Loucy (cell line): Measurements from ENCODE around the gene FGF10.

ENCODE experiments used
- EZH2phosphoT487 ChIP-seq: fragments of 200-600 bp; IDR thresholded peaks from 2 replicates; pipeline ENCODE4 v1.6.1; 2018; ENCODE audit warnings: antibody characterized with exemption, mild to moderate bottlenecking, moderate library complexity, borderline replicate concordance
- TF ChIP-seq, protein P1 (sequence below): fragments of 200-600 bp; sonication (generic); conservative IDR thresholded peaks from 2 replicates; pipeline ENCODE4 v1.5.1; 2014; ENCODE audit warnings: mild to moderate bottlenecking, antibody characterized with exemption, low read length

DNA sequence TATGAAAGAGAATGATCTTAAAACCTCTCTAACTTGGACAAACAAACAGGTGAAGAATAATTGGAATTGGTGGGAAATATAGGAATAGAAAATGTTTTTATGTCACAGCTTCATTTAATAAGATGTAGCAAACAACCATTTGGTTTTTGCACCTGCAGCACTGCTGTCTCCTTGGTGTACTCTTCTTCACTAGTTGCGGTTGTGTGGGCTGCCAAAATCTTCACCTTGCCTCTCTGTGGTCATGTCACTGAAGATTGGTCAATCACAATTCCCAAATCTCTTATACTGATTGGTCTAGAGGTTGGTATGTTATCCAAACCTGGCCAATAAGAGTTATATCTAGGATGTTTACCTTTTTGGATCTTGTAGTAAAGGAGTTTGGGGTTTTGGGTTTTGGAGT, 88.7 kb downstream of the FGF10 start:
- TF ChIP-seq, protein P1, sequence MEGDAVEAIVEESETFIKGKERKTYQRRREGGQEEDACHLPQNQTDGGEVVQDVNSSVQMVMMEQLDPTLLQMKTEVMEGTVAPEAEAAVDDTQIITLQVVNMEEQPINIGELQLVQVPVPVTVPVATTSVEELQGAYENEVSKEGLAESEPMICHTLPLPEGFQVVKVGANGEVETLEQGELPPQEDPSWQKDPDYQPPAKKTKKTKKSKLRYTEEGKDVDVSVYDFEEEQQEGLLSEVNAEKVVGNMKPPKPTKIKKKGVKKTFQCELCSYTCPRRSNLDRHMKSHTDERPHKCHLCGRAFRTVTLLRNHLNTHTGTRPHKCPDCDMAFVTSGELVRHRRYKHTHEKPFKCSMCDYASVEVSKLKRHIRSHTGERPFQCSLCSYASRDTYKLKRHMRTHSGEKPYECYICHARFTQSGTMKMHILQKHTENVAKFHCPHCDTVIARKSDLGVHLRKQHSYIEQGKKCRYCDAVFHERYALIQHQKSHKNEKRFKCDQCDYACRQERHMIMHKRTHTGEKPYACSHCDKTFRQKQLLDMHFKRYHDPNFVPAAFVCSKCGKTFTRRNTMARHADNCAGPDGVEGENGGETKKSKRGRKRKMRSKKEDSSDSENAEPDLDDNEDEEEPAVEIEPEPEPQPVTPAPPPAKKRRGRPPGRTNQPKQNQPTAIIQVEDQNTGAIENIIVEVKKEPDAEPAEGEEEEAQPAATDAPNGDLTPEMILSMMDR: no peak
- no peak for TF ChIP-seq EZH2phosphoT487
